Natural killer cell (primary cell): ENCODE data around the gene PGP. TPM values are rescaled to one million over a fixed set of nuclear protein-coding genes. Genes with fewer than 3 reads are reported as not detected.

Experiments
- ATAC-seq, 3 donors: fragments of 150-1000 bp in 2 of 3; fragments of 200-7000 bp in 1 of 3; cut with Tn5 transposase; 1 replicate in 1 of 3; 2 replicates in 2 of 3; pipeline ENCODE4 v1.10.0; 2021; ENCODE audit warnings: mild to moderate bottlenecking in 2 of 3, moderate library complexity in 2 of 3
- DNase-seq, 2 donors: peaks; one replicate each; pipeline versions ENCODE4 v3.0.0 to v3.0.0-alpha.2; 2013 to 2021; ENCODE audit warnings: mixed read lengths in 1 of 2
- H3K27ac ChIP-seq: one replicate; pipeline ENCODE4 v1.5.1; 2013; ENCODE audit warnings: mild to moderate bottlenecking, low read length
- H3K27me3 ChIP-seq: one replicate; pipeline ENCODE4 v1.6.1; 2013; ENCODE audit warnings: low read length; ENCODE audit not compliant: control insufficient read depth, insufficient read depth
- H3K36me3 ChIP-seq: one replicate; pipeline ENCODE4 v1.6.1; 2013; ENCODE audit warnings: low read length; ENCODE audit not compliant: control insufficient read depth, insufficient read depth
- H3K4me1 ChIP-seq: one replicate; pipeline ENCODE4 v1.6.1; 2013; ENCODE audit warnings: low read length; ENCODE audit not compliant: control insufficient read depth, insufficient read depth
- H3K4me3 ChIP-seq: one replicate; pipeline ENCODE4 v1.5.1; 2013; ENCODE audit warnings: low read length
- H3K9me3 ChIP-seq: one replicate; pipeline ENCODE4 v1.6.1; 2013; ENCODE audit warnings: low read length; ENCODE audit not compliant: control insufficient read depth, insufficient read depth
- H3K27ac Mint-ChIP-seq, 2 donors: one replicate each; pipeline ENCODE4 v1.8.0; 2022; ENCODE audit warnings: mild to moderate bottlenecking in 2 of 2, mixed read lengths in 2 of 2, moderate library complexity in 1 of 2
- H3K27me3 Mint-ChIP-seq, 2 donors: one replicate each; pipeline ENCODE4 v1.8.0; 2022; ENCODE audit warnings: low read depth in 2 of 2, mixed read lengths in 2 of 2
- H3K36me3 Mint-ChIP-seq: one replicate; pipeline ENCODE4 v1.8.0; 2022; ENCODE audit warnings: mixed read lengths
- H3K4me1 Mint-ChIP-seq, 2 donors: one replicate each; pipeline ENCODE4 v1.8.0; 2022; ENCODE audit warnings: mixed read lengths in 2 of 2
- H3K4me3 Mint-ChIP-seq: one replicate; pipeline ENCODE4 v1.8.0; 2022; ENCODE audit warnings: mild to moderate bottlenecking, moderate library complexity, mixed read lengths
- H3K9me3 Mint-ChIP-seq, 2 donors: one replicate each; pipeline ENCODE4 v1.8.0; 2022; ENCODE audit warnings: mixed read lengths in 2 of 2
- WGBS: methylation state at CpG from one replicate; pipeline ENCODE4 v1.1.7; 2013; ENCODE audit warnings: missing lambda C conversion rate; ENCODE audit not compliant: insufficient coverage; 5-methylcytosine and 5-hydroxymethylcytosine counted together
- intact Hi-C: fragments of 100-400 bp; cut with micrococcal nuclease; formaldehyde crosslinking; loops from one replicate; pipeline ENCODE4 v1.14.2; 2022
- total RNA-seq, 4 donors: library from RNA; stranded (reverse); fragments of 120-200 nt in 1 of 4; gene quantifications; one replicate each; pipeline versions ENCODE4 v1.2.3 to v1.2.4, GENCODE V29; 2013 to 2022
- TF ChIP-seq, protein P1 (sequence below): fragments of 200-600 bp; IDR thresholded peaks from one replicate; pipeline ENCODE4 v1.8.0; 2022; ENCODE audit warnings: antibody characterized with exemption

The PGP gene
- total RNA-seq, 3 donors from 2014 or later (not counting 1 experiment from before 2014, with no cell fraction given): 9.7 to 12.8 (median 12.4) TPM

DNA sequence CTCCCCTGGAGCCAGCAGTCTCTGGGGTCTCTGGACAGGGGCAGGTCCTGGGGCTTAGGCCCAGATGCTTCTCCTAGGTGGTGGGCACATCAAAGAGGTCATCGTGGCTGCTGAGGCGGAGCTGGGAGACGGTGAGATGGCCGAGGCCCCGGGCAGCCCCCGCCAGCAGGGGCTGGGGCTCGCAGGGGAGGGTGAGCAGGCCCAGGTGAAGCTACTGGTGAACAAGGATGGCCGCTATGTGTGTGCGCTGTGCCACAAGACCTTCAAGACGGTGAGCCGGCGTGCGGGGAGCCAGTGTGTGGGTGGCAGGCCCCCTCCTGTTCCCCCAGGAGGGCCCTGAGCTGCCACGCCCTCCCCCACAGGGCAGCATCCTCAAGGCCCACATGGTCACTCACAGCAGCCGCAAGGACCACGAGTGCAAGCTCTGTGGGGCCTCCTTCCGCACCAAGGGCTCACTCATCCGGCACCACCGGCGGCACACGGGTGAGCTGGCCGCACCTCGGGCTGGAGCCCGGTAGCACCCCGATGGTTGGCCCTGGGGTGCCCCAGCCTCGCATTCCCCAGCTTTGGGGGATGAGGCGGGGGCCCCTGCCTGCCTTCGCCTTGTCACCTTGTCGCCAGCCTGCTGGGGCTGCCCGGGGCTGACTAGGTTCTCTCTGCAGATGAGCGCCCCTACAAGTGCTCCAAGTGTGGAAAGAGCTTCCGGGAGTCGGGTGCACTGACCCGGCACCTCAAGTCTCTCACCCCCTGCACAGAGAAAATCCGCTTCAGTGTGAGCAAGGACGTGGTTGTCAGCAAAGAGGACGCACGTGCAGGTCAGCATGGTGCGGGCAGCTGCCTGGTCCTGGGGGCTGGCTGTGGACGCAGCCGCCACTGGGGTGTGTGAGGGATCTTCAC, 17.7 kb upstream of the PGP start:
- H3K27ac ChIP-seq: no peak overlapping the region
- H3K4me3 Mint-ChIP-seq: no peak overlapping the region

DNA sequence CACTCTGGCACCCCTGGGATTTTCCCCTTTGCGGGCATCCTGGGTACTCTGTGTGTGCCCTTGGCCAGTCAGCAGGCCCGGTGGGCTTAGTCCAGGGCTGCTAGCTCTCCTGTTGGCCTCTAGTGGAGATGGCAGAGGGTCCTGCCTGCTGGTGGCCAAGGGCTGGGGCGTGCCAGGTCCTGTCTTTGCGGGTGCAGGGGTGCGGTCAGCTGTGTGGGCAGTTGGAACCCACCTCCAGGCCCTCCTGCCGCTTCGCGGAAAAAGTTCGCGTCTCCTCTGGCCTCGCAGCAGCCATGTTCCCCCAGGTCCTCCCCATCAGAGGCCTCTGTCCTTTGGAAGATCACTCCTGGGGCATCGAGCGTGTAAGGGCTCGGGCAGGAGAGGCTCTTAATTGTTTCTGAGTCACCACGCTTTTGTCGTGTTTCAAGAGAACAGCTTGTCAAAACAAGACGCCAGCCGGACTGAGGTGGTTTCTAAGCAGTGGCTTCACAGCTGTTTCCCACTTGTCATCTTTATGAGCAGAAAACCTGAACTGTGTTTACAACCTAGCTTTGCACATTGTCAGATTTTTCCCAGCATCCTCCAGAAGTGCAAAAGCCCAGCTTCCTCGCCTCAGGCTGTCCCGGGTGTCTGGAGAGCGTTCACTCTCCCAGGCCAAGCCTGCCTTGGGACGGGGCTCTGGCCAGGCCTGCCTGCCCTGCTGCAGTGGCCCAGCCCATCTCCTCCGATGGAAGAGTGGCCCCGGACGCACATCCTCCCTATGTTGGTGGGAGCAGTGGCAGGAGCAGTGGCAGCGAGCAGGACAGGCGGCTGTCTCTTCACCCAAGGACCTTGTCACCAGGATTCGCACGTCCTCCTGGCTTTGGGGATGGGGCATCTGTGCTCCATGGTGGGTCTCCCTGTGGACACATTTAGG, 16.6 kb upstream of the PGP start:
- no peak for ATAC-seq
- no peaks in the 10 kb centered on the region for H3K9me3 ChIP-seq
- intact Hi-C loops: no loop called here
- Mint-ChIP-seq H3K9me3 (no peaks in the 10 kb centered on the region), H3K36me3 (no peaks in the 10 kb centered on the region), H3K4me1 (peaks cover 0 to 1% of the 10 kb centered on the region in 2 donors), H3K27me3 (no peaks in the 10 kb centered on the region), H3K27ac (no peak overlapping the region), H3K4me3 (no peak overlapping the region)
- peaks cover 68% of the 10 kb centered on the region for H3K36me3 ChIP-seq
- TF ChIP-seq, protein P1, sequence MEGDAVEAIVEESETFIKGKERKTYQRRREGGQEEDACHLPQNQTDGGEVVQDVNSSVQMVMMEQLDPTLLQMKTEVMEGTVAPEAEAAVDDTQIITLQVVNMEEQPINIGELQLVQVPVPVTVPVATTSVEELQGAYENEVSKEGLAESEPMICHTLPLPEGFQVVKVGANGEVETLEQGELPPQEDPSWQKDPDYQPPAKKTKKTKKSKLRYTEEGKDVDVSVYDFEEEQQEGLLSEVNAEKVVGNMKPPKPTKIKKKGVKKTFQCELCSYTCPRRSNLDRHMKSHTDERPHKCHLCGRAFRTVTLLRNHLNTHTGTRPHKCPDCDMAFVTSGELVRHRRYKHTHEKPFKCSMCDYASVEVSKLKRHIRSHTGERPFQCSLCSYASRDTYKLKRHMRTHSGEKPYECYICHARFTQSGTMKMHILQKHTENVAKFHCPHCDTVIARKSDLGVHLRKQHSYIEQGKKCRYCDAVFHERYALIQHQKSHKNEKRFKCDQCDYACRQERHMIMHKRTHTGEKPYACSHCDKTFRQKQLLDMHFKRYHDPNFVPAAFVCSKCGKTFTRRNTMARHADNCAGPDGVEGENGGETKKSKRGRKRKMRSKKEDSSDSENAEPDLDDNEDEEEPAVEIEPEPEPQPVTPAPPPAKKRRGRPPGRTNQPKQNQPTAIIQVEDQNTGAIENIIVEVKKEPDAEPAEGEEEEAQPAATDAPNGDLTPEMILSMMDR: no peak
- peaks cover 3% of the 10 kb centered on the region for H3K4me1 ChIP-seq
- WGBS: 92% methylated on average over 29 of the region's 29 CpGs
- no peak for DNase-seq
- H3K27ac ChIP-seq: no peak overlapping the region
- no peak overlapping the region for H3K4me3 ChIP-seq
- peaks cover 3% of the 10 kb centered on the region for H3K27me3 ChIP-seq

More for the DNA sequence above, 17.7 kb upstream of the PGP start:
- Mint-ChIP-seq H3K27ac (no peak overlapping the region), H3K9me3 (no peaks in the 10 kb centered on the region), H3K27me3 (no peaks in the 10 kb centered on the region), H3K36me3 (no peaks in the 10 kb centered on the region), H3K4me1 (no peaks in the 10 kb centered on the region)
- no peak overlapping the region for H3K4me3 ChIP-seq
- ATAC-seq (no peak), DNase-seq (no peak)
- peaks cover 6% of the 10 kb centered on the region for H3K27me3 ChIP-seq
- H3K9me3 ChIP-seq: no peaks in the 10 kb centered on the region
- peaks cover 11% of the 10 kb centered on the region for H3K4me1 ChIP-seq
- TF ChIP-seq, protein P1: no peak
- WGBS: 93% methylated on average over 40 of the region's 41 CpGs
- intact Hi-C loops: no loop called here
- H3K36me3 ChIP-seq: peaks cover 68% of the 10 kb centered on the region

DNA sequence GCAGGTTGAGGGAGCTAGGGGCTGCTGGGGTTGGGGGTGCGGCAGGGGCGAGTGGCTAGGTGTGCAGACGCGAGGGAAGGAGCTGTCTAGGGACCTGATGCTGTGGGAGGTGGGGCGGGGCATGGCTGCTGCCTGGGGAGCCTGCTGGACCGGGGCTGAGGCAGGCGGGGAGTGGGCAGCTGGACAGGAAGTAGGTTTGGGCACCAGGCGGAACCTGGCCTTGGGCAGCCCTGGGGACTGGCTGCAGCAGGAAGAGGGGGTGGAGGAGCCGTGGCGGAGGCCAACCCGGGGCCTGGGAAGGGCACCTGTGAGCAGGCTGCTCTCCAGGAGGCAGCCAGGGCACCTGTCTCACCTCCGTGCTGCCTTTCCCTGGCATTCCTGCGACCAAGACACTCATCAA, 15.7 kb upstream of the PGP start:
- no peaks in the 10 kb centered on the region for H3K36me3 Mint-ChIP-seq
- peaks cover 67% of the 10 kb centered on the region for H3K36me3 ChIP-seq
- peak overlapping the region in 1 of 2 donors; percentile 44 for H3K27ac Mint-ChIP-seq
- H3K9me3 ChIP-seq: no peaks in the 10 kb centered on the region
- ATAC-seq (no peak), DNase-seq (no peak)
- no peaks in the 10 kb centered on the region for H3K4me1 ChIP-seq
- no peak overlapping the region for H3K4me3 Mint-ChIP-seq
- H3K9me3 Mint-ChIP-seq: no peaks in the 10 kb centered on the region
- peaks cover 0 to 8% of the 10 kb centered on the region in 2 donors for H3K4me1 Mint-ChIP-seq
- H3K4me3 ChIP-seq: no peak overlapping the region
- 91% methylated on average over 13 of the region's 13 CpGs for WGBS
- H3K27me3 ChIP-seq: no peaks in the 10 kb centered on the region
- TF ChIP-seq, protein P1: no peak
- intact Hi-C loops: no loop called here
- H3K27ac ChIP-seq: no peak overlapping the region
- no peaks in the 10 kb centered on the region for H3K27me3 Mint-ChIP-seq
